Subcutaneous abdominal adipose tissue (tissue), 5 donors: ENCODE results near the gene ATP11C.
"Not testable (repeated sequence)": the region's sequence is repeated elsewhere in the genome, so short reads cannot be mapped to it uniquely, and the experiment has no call there.

Experiments used
- H3K27ac ChIP-seq: one replicate; pipeline ENCODE4 v1.7.0; 2013; ENCODE audit warnings: low read depth, mild to moderate bottlenecking, inconsistent platforms, low read length, moderate library complexity
- H3K27me3 ChIP-seq, 5 donors: one replicate each; pipeline ENCODE4 v1.7.0; 2013; ENCODE audit warnings: low read length in 5 of 5, inconsistent platforms in 1 of 5; ENCODE audit not compliant: control insufficient read depth in 5 of 5, insufficient read depth in 4 of 5
- H3K36me3 ChIP-seq, 5 donors: one replicate each; pipeline ENCODE4 v1.7.0; 2013; ENCODE audit warnings: low read length in 5 of 5; ENCODE audit not compliant: control insufficient read depth in 5 of 5, insufficient read depth in 5 of 5
- H3K4me1 ChIP-seq, 5 donors: one replicate each; pipeline ENCODE4 v1.7.0; 2013; ENCODE audit warnings: low read length in 5 of 5, mild to moderate bottlenecking in 3 of 5, moderate library complexity in 1 of 5; ENCODE audit not compliant: control insufficient read depth in 5 of 5, insufficient read depth in 5 of 5
- H3K4me3 ChIP-seq, 5 donors: one replicate each; pipeline ENCODE4 v1.7.0; 2013; ENCODE audit warnings: low read length in 5 of 5, low read depth in 1 of 5
- H3K9ac ChIP-seq, 5 donors: one replicate each; pipeline ENCODE4 v1.7.0; 2013; ENCODE audit warnings: low read length in 5 of 5, mild to moderate bottlenecking in 4 of 5, moderate library complexity in 3 of 5
- H3K9me3 ChIP-seq, 5 donors: one replicate each; pipeline ENCODE4 v1.7.0; 2013; ENCODE audit warnings: low read length in 5 of 5; ENCODE audit not compliant: control insufficient read depth in 5 of 5
- donor health status: healthy.
- donor health status: healthy.
- donor health status: healthy.
- donor health status: healthy.
- donor health status: healthy.

The ATP11C gene

GRCh38 chrX:139881130-139881529, 51.7 kb downstream of the ATP11C start:
- H3K4me3 ChIP-seq: no peak overlapping the region
- H3K4me1 ChIP-seq: peaks cover 0 to 14% (median 4%) of the 10 kb centered on the region in 5 donors
- peaks cover 0 to 3% (median 0%) of the 10 kb centered on the region in 5 donors for H3K27me3 ChIP-seq
- H3K27ac ChIP-seq: no peak overlapping the region
- no peaks in the 10 kb centered on the region for H3K36me3 ChIP-seq
- H3K9me3 ChIP-seq: no peaks in the 10 kb centered on the region
- H3K9ac ChIP-seq: no peak overlapping the region

GRCh38 chrX:139877710-139878414, 55.0 kb downstream of the ATP11C start:
- H3K27me3 ChIP-seq: peaks cover 0 to 3% (median 0%) of the 10 kb centered on the region in 5 donors
- H3K36me3 ChIP-seq: no peaks in the 10 kb centered on the region
- no peak overlapping the region for H3K9ac ChIP-seq
- peaks cover 0 to 16% (median 4%) of the 10 kb centered on the region in 5 donors for H3K4me1 ChIP-seq
- no peak overlapping the region for H3K27ac ChIP-seq
- H3K4me3 ChIP-seq: no peak overlapping the region
- H3K9me3 ChIP-seq: no peaks in the 10 kb centered on the region

GRCh38 chrX:139875841-139876240, 57.0 kb downstream of the ATP11C start:
- H3K4me3 ChIP-seq: no peak overlapping the region
- H3K36me3 ChIP-seq: no peaks in the 10 kb centered on the region
- H3K9me3 ChIP-seq: no peaks in the 10 kb centered on the region
- no peak overlapping the region for H3K9ac ChIP-seq
- H3K27me3 ChIP-seq: no peaks in the 10 kb centered on the region
- no peak overlapping the region for H3K27ac ChIP-seq
- peaks cover 0 to 4% (median 0%) of the 10 kb centered on the region in 5 donors for H3K4me1 ChIP-seq

GRCh38 chrX:139869796-139870195, 63.1 kb downstream of the ATP11C start:
- H3K9ac ChIP-seq: no peak overlapping the region
- no peak overlapping the region for H3K27ac ChIP-seq
- H3K4me3 ChIP-seq: no peak overlapping the region
- no peaks in the 10 kb centered on the region for H3K27me3 ChIP-seq
- H3K36me3 ChIP-seq: no peaks in the 10 kb centered on the region
- no peaks in the 10 kb centered on the region for H3K9me3 ChIP-seq
- no peaks in the 10 kb centered on the region for H3K4me1 ChIP-seq

GRCh38 chrX:139864640-139865039, 68.2 kb downstream of the ATP11C start:
- H3K9ac ChIP-seq: no peak overlapping the region
- no peaks in the 10 kb centered on the region for H3K27me3 ChIP-seq
- H3K9me3 ChIP-seq: no peaks in the 10 kb centered on the region
- no peaks in the 10 kb centered on the region for H3K4me1 ChIP-seq
- no peak overlapping the region for H3K27ac ChIP-seq
- H3K36me3 ChIP-seq: no peaks in the 10 kb centered on the region
- H3K4me3 ChIP-seq: no peak overlapping the region

GRCh38 chrX:139862208-139862607, 70.6 kb downstream of the ATP11C start:
- Histone ChIP-seq H3K9ac (no peak overlapping the region), H3K9me3 (no peaks in the 10 kb centered on the region)

GRCh38 chrX:139856826-139857225, 76.0 kb downstream of the ATP11C start:
- not testable (repeated sequence) for H3K9me3 ChIP-seq, H3K4me1 ChIP-seq, H3K36me3 ChIP-seq, H3K27ac ChIP-seq, H3K4me3 ChIP-seq, H3K9ac ChIP-seq, H3K27me3 ChIP-seq

More at GRCh38 chrX:139862208-139862607, 70.6 kb downstream of the ATP11C start:
- Histone ChIP-seq H3K36me3 (no peaks in the 10 kb centered on the region), H3K4me3 (no peak overlapping the region), H3K27ac (no peak overlapping the region), H3K27me3 (no peaks in the 10 kb centered on the region), H3K4me1 (no peaks in the 10 kb centered on the region)

GRCh38 chrX:139851730-139852129, 81.1 kb downstream of the ATP11C start:
- Histone ChIP-seq H3K36me3 (no peaks in the 10 kb centered on the region), H3K9me3 (no peaks in the 10 kb centered on the region), H3K4me1 (no peaks in the 10 kb centered on the region), H3K4me3 (no peak overlapping the region), H3K27me3 (peaks cover 0 to 4% (median 3%) of the 10 kb centered on the region in 5 donors), H3K9ac (no peak overlapping the region), H3K27ac (no peak overlapping the region)

GRCh38 chrX:139850968-139851367, 81.9 kb downstream of the ATP11C start:
- Histone ChIP-seq H3K36me3 (no peaks in the 10 kb centered on the region), H3K27ac (no peak overlapping the region), H3K4me1 (no peaks in the 10 kb centered on the region), H3K9ac (no peak overlapping the region), H3K4me3 (no peak overlapping the region), H3K9me3 (no peaks in the 10 kb centered on the region), H3K27me3 (peaks cover 0 to 4% (median 3%) of the 10 kb centered on the region in 5 donors)

- H3K4me1 ChIP-seq: peaks cover 0 to 10% (median 5%) of the 10 kb centered on the region in 5 donors
- H3K36me3 ChIP-seq: no peaks in the 10 kb centered on the region
- no peaks in the 10 kb centered on the region for H3K27me3 ChIP-seq
- H3K27ac ChIP-seq: no peak overlapping the region
- H3K9me3 ChIP-seq: no peaks in the 10 kb centered on the region
- H3K9ac ChIP-seq: no peak overlapping the region
- H3K4me3 ChIP-seq: no peak overlapping the region
Observed at GRCh38 chrX:139844884-139845283, 88.0 kb downstream of the ATP11C start.
